Dedifferentiated amniotic fluid mesenchymal stem cell (primary cell): ENCODE results near the gene FBXO34.

Experiments
- DNase-seq: peaks from one replicate; pipeline ENCODE4 v3.0.0-alpha.2; 2016; ENCODE audit errors: extremely low spot score

FBXO34 gene

DNA sequence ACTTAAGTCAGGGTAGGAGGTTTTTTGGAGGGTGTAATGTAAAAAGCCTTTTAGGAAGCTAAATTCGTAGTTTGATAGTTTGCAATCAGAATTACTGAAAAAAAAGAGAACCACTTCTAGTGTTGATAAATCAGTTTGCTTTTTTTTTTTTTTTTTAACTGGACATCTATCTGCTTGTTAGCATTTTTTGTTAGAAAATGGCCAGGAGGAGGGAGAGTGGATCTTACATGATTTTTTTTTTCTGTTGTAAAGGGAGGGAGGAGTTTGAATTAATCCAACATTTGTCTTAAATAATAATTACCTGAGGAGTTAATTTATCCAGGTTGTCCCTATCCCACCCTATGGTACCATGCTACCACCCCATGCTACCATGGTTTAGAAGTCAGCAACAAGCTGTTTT lies 1.2 kb downstream of the FBXO34 start:
- no peak for DNase-seq

DNA sequence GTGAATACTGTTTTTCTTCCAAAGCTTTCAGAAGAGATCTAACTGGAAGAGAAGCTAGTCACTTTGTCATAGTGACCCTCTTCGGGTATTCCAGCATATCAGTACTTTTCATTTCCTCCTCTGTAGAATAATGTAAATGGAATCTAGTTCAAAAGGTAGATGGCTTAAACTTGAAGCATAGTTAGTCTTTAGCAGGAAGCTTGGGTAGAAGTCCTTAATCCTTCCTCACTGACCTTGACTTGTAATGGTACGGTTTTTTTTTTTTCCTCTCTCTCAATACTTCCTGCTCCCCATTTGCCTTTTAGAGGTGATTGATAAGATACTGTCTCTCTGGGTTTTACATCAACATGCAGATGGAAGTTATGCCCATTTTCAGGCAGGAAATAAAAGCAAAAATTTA lies 1.7 kb downstream of the FBXO34 start:
- no peak for DNase-seq

DNA sequence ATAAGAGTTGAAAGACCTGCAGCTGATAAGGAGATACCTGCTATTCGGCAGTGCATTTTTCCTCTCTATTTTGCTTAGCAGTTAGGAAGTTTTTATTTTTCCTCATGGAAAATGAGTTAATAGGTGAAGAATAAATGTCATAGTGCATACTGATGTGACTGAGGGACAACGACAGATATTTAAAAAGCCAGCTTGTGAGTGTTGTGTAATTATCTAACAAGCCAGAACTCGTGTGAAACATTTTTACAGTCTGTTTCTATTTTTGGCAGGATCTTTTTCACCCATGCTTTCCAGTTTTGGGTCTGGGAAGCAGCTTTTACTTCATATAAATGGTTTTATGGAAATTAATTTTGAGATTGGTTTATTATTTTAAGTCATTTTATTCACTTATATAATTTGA lies 2.9 kb downstream of the FBXO34 start:
- no peak for DNase-seq

- peak; percentile 44 for DNase-seq
These were observed 3.5 kb downstream of the FBXO34 start for GRCh38 chr14:55274751-55275150.

- DNase-seq = no peak
These were observed 5.5 kb downstream of the FBXO34 start for GRCh38 chr14:55276736-55277135.

DNA sequence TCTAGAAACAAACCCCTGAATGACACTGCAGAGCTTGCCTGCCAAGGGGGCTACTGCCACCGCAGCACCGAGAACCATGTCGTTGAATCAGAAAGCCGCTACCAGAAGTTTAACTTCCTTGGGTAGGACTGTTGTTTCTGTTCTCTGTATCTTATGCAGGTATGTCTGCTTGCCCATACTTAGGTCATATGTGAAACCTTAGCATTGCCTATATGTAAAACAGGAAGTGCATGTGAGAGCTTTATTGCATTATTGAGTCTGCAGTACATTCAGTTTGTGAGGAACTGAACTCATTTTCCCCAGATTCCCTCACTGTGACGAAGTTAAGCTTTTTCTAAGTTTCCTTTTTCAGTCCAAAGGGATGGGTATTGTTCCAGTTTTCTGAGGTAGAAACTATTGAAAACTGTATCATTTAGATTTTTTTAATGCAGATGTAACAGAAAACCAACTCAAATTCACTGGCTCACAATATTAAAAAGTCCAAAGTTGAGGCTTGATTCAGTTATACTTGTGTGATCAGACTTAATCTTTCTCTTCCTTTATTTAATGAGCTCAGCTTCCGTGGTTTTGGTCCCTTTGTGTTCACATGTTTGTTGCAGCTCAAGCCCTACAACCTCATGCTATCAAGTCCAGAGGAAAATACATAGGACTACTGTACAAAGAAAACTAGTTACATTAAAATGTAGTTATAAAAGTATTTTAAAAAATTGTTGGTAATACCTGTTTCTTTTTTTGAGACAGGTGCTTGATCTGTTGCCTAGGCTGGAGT lies 6.9 kb downstream of the FBXO34 start:
- no peak for DNase-seq

- DNase-seq = no peak
These were observed 8.2 kb downstream of the FBXO34 start for GRCh38 chr14:55279384-55279783.

DNA sequence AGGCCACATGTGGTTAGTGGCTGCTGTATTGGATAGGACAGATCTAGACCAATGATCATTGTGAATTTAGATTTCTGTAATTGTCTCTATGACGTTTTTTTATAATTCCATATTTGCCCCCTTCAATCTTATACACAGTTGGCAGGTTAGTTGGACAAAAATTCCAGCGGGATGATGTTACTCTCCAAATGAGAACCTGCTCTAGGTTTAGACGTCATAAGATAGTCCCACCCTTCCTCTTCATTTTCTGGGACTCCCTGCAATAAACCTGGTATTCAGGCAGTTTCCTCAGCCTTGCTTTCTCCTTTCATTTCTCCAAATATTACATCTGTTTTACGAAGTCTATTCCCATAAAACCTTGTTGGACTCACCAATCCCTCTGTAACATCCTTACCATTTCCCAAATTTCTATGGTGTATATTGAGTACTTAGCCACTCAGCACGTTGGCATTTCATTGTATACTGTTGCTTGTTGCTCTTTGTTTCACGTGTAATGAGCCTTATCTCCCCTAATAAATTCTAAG lies 10.2 kb downstream of the FBXO34 start:
- no peak for DNase-seq

DNA sequence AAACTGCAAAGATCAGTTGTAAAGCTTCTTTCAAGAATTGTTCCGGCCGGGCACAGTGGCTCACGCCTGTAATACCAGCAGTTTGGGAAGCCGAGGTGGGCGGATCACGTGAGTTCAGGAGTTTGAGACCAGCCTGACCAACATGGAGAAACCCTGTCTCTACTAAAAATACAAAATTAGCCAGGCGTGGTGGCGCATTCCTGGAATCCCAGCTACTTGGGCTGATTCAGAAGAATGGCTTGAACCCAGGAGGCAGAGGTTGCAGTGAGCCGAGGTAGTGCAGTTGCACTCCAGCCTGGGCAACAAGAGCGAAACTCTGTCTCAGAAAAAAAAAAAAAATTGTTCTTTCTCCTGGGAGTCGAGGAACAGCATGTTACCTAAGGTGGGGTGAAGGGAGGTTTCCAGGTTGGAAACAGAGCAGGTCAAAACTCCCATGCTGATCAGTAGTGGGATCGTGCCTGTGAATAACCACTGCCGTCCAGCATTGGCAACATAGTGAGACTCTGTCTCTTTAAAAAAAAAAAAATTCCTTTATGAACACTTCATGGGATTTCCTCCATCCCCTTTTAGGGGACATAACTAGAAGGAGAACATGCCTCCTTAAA lies 13.9 kb downstream of the FBXO34 start:
- no peak for DNase-seq

- DNase-seq = no peak
These were observed 17.2 kb downstream of the FBXO34 start for GRCh38 chr14:55288439-55288838.

DNA sequence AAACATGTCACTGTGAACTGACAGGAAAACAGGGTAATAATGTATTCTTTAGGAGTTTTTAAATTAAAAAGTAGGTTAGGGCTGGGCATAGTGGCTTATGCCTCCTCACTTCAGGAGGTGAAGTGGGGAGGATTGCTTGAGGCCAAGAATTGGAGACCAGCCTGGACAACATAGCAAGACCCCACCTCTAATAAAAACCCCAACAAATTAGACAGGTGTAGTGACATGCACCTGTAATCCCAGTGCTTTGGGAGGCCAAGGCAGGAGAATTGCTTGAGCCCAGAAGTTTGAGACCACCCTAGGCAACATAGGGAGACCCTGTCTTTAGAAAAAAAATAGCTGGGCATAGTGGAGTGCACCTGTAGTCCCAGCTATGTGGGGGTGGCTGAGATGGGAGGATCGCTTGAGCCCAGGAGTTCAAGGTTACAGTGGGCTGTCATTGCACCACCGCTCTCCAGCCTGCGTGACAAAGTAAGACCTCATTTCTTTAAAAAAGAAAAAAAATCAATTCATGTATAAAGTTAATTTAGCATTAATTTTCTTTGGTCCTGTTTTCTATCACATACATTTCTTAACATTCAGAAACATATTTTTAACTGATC lies 20.4 kb downstream of the FBXO34 start:
- no peak for DNase-seq

DNA sequence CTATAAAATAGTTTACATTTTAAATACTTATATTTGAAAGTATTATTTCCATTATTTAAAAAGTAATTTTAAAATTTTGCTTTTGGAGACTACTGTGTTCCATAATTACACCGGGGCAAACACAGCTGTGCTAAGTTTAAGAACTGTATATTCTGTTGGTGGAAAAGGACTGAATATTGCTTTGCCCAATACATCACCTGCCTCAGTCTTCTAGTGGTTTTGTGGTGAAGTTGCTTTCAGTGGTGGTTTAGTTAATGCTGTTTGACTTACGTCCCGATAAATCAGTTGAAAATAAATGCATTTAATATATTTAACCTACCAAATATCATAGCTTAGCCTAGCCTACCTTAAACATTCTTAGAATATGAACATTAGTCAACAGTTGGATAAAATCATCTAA lies 23.4 kb downstream of the FBXO34 start:
- DNase-seq = no peak

GRCh38 chr14:55297611-55298499 lies 26.6 kb downstream of the FBXO34 start:
- DNase-seq = no peak

DNA sequence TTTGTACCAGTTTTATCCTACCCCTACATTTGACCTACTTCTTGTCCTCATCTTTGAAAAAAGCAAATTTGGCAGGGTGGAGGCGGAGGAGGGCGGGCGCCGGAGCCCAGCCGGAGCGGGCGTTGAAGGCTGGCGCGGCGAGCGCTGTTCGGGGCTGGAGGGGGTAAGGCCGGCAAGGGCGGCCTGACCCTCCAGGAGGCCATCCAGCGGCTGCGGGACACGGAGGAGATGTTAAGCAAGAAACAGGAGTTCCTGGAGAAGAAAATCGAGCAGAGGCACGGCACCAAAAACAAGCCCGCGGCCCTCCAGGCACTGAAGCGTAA lies 27.2 kb downstream of the FBXO34 start:
- DNase-seq = no peak

- peak; percentile 21 for DNase-seq
These were observed 30.4 kb downstream of the FBXO34 start for GRCh38 chr14:55301437-55302121.

GRCh38 chr14:55302367-55303124 lies 31.3 kb downstream of the FBXO34 start:
- no peak for DNase-seq

GRCh38 chr14:55303125-55303499 lies 31.9 kb downstream of the FBXO34 start:
- no peak for DNase-seq

DNA sequence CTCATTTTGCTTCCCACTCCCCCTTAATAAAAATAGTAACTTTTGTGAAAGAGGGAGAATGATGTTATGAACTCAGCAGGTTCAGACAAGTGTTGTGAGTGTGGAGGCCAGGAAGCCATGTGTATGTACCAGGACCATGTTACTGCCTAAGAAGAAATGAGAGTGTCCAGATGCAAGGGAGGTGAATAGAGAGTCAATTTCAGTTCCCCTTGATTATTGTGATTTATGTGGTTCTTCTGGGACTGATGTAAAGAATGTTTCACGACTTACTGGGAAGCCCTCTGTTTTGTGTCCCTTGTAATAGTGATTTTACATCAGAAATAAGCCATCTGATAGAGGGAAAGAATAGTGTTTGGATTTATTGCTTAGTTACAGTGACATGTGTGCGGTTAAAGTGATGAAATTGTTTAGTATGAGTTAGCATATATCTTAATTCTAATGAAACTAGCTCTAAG lies 32.5 kb downstream of the FBXO34 start:
- peak; percentile 16 for DNase-seq

GRCh38 chr14:55306938-55307589 lies 35.8 kb downstream of the FBXO34 start:
- no peak for DNase-seq

DNA sequence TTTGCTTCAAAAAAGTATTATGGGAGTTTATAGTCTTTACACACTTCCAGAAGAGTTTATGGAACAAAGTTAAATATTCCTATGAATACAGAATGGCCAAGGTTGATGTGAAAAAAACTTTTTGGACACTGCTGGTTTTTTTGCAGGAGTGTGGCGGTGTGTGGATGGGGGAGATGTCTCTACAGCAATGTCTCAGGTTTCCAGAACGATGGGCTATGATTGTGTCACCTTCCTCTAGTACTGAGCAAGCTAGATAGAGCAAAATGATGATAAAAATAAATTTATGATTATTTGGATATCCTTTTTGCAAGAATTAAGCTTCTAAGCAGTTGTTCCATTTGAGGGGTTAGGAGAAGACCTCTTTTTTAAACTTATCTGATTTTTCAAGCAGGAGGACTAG lies 37.9 kb downstream of the FBXO34 start:
- no peak for DNase-seq
